ENCODE measurements around the gene MINDY3. TPM values are rescaled to one million over a fixed set of nuclear protein-coding genes. Genes with fewer than 3 reads are reported as not detected.
"Not testable (repeated sequence)": the region's sequence is repeated elsewhere in the genome, so short reads cannot be mapped to it uniquely, and the experiment has no call there.

The MINDY3 gene
- total RNA-seq, 2 experiments from 2014 or later: 11.5 to 12.8 TPM

DNA sequence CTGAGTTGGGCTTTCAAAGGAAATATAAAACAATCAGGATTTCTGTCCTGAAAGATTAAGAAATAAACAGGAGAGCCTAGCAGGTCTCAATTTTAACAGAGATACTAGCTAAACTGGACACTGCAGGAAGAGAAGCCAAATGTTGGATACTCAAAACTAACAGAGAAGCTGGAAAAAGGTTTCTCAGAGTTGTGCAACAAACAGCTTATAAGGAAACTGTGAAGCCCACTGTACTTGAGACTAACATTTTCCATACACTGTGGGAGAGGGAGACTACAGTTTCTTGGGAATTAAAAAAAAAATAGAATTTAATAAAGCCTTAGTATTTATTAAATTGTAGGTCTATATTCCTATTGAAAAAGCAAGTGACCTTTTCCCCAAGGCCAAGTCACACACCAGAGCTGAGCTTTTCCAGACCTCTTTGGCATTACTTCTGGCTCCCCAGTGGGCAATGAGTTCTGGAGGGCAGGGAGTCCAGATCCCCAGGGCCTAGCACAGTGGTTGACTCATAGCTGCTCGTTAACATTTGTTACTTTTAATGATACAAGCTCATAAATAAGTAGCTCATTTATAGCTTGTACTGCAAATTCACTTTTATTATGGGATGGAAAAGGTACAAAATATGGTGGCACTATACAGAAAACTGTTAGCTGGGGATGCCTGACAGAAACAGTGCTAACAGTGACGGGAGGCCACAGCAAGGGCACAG is 68.3 kb downstream of the MINDY3 start:
- no peaks in the 10 kb centered on the region for H3K27me3 Mint-ChIP-seq
- H3K27ac Mint-ChIP-seq: no peak overlapping the region
- no peaks in the 10 kb centered on the region for H3K9me3 Mint-ChIP-seq (ENCODE audit: low read depth)
- DNase-seq (no peak), ATAC-seq (no peak)
- intact Hi-C loops (cut with DNase I, micrococcal nuclease): no loop called here
- peaks cover 48% of the 10 kb centered on the region for H3K36me3 Mint-ChIP-seq (ENCODE audit: low read depth)
- POLR2A ChIA-PET: no interaction called here
- peaks cover 6% of the 10 kb centered on the region for H3K4me1 Mint-ChIP-seq
- CTCF ChIA-PET: interaction anchor here (1.6 kb wide), 1 partner anchor 11 kb away, joined by 4 read pairs; no protein-coding TSS in a partner anchor
- H3K4me3 Mint-ChIP-seq: no peak overlapping the region

DNA sequence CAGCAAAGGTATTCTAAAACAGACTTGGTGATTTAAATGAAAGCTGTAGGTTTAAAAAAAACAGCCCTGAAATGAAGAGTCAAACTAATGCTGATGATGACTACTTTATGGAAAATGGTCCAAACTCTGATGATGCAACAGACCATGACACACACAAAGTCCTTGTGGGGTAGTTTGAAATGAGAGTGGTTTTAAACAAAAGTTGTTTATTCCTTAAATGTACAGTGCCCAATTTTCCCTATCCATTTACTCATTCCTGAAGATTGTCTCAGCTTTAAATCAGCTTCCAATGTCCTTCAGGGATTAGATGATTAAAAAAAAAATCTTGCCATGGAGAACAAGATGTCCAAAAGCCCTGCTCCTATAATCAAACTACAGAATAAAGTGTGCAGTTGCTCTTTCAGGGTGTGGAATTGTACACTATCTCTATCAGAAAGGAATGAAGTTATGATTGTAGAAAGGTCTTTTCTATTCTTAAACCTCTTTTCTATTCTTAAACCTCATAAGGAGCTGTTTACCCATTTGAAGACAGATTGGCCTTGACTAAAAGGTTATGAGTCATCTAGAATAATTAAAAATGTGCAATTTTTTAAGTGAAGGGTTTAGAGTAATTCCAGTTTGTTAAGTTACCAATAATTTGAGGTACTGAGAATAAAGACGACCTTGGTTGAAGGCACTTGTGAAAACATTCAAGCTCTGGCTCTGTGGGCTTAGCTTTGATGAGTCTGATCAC is 70.3 kb downstream of the MINDY3 start:
- ChIA-PET POLR2A (interaction anchor here (0.6 kb wide), 1 partner anchor 37 kb away, joined by 3 read pairs; no protein-coding TSS in a partner anchor), CTCF (no interaction called here)
- intact Hi-C loops (cut with DNase I, micrococcal nuclease): no loop called here
- Mint-ChIP-seq H3K4me1 (peaks cover 3% of the 10 kb centered on the region), H3K36me3 (ENCODE audit: low read depth) (peaks cover 53% of the 10 kb centered on the region), H3K4me3 (no peak overlapping the region), H3K9me3 (ENCODE audit: low read depth) (no peaks in the 10 kb centered on the region), H3K27me3 (no peaks in the 10 kb centered on the region), H3K27ac (no peak overlapping the region)
- DNase-seq: no peak
- no peak for ATAC-seq

DNA sequence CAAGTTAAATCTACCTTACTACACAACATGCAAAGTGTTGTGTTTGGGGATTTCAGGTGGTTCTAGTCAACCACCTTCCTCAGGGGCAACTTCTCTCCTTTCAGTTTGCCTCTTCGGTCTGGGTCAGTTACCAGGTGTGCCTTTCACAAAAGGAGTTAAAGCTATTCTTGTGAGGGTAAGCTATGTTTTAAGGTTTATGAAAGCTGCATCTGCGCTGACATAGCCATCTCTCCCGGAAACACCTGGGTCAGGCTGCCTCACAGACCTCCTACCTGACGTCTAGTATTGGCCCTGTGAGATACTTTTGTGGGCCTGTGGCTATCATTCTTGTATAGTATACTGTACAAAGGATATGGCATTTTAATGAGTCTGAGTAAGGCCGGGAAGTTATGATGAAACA is 72.9 kb downstream of the MINDY3 start:
- no peak overlapping the region for H3K4me3 Mint-ChIP-seq
- ChIA-PET CTCF (no interaction called here), POLR2A (no interaction called here)
- H3K36me3 Mint-ChIP-seq (ENCODE audit: low read depth): peaks cover 60% of the 10 kb centered on the region
- DNase-seq: no peak
- no peaks in the 10 kb centered on the region for H3K27me3 Mint-ChIP-seq
- ATAC-seq: no peak
- peaks cover 3% of the 10 kb centered on the region for H3K4me1 Mint-ChIP-seq
- H3K27ac Mint-ChIP-seq: no peak overlapping the region
- H3K9me3 Mint-ChIP-seq (ENCODE audit: low read depth): no peaks in the 10 kb centered on the region
- intact Hi-C loops (cut with DNase I, micrococcal nuclease): no loop called here

DNA sequence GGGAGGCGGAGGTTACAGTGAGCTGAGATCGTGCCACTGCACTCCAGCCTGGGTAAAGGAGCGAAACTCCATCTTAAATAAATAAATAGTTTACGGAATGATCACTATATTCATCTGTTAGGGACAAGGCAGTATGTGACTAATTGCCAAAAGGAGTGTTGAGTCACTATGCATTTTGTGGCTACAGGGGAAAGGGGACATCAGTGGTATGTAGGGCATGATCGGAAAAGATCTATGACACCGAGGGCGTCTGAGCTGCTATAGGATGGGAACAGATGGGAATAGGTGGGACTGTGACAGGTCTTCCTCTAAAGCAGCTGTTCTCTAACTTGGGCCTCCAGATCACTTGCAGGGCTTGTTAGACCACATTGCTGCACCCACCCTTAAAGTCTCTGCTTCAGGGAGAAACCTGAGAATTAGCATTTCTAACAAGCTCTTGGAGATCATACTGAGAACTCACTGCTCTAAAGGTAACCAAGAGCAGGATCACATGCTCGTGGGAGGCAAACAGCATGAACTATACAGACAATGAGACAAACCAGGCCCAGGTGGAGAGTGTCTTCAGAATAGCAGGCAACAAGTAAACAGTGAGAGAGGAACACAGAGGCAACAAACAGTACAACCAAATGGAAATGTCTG is 75.5 kb downstream of the MINDY3 start:
- H3K9me3 Mint-ChIP-seq (ENCODE audit: low read depth): no peaks in the 10 kb centered on the region
- POLR2A ChIA-PET: no interaction called here
- peaks cover 1% of the 10 kb centered on the region for H3K4me1 Mint-ChIP-seq
- H3K27ac Mint-ChIP-seq: no peak overlapping the region
- H3K27me3 Mint-ChIP-seq: no peaks in the 10 kb centered on the region
- intact Hi-C loops (cut with DNase I, micrococcal nuclease): no loop called here
- peaks cover 55% of the 10 kb centered on the region for H3K36me3 Mint-ChIP-seq (ENCODE audit: low read depth)
- CTCF ChIA-PET: no interaction called here
- no peak for ATAC-seq
- DNase-seq: no peak
- H3K4me3 Mint-ChIP-seq: no peak overlapping the region

DNA sequence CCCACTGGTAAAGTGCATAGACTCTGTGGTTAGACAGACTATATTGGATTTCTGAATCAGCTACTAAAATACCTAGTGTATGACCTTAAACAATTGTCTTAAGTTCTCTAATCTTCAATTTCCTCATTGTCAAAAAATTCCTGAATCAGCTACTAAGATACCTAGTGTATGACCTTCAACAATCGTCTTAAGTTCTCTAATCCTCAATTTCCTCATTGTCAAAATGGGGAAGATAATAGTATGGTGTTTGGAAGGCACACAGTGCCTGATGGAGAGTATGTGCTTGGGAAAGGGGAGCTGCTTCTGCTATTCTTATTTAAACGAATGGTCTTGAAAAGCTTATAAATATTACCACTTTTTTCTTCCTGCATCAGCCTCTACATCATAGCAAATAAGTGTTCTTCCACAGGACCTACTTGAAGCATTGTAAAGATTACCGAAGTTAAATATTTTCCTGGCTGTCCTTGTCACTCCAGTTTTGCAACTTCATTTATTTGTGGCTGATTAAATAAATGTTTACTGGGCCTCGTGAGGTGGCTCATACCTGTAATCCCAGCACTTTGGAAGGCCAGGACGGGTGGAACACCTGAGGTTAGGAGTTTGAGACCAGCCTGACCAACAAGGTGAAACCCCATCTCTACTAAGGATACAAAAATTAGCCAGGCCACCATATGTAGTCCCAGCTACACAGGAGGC is 76.2 kb downstream of the MINDY3 start:
- ChIA-PET CTCF (no interaction called here), POLR2A (interaction anchor here (0.6 kb wide), 1 partner anchor 54 kb away, joined by 4 read pairs; no protein-coding TSS in a partner anchor)
- intact Hi-C loops (cut with DNase I, micrococcal nuclease): no loop called here
- Mint-ChIP-seq H3K27ac (no peak overlapping the region), H3K36me3 (ENCODE audit: low read depth) (peaks cover 57% of the 10 kb centered on the region), H3K9me3 (ENCODE audit: low read depth) (no peaks in the 10 kb centered on the region), H3K4me3 (no peak overlapping the region), H3K4me1 (no peaks in the 10 kb centered on the region), H3K27me3 (no peaks in the 10 kb centered on the region)
- no peak for DNase-seq
- ATAC-seq: no peak

DNA sequence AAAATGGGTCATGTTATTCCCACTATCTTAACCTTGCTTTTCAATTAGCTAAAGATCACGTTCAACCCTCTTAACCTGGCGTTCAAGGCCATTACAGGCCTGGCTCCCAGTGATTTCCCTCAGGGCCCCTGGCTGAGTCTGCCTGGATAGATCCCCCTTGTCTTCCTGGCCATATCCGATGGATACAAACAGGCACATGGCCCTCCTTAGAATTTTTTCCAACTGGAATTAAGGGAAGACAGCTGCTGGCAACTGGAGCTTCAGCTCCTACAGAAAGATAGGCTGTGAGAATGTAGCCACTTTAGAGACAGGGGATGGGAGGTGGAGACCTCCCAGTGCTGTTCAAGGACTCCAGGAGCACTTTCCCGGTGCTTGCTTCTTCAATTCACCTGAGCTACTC is 77.5 kb downstream of the MINDY3 start:
- Mint-ChIP-seq H3K4me1 (no peaks in the 10 kb centered on the region), H3K4me3 (no peak overlapping the region), H3K36me3 (ENCODE audit: low read depth) (peaks cover 63% of the 10 kb centered on the region), H3K27ac (no peak overlapping the region), H3K27me3 (no peaks in the 10 kb centered on the region), H3K9me3 (ENCODE audit: low read depth) (peaks cover 5% of the 10 kb centered on the region)
- DNase-seq (no peak), ATAC-seq (no peak)
- intact Hi-C loops (cut with DNase I, micrococcal nuclease): no loop called here
- ChIA-PET POLR2A (no interaction called here), CTCF (no interaction called here)

DNA sequence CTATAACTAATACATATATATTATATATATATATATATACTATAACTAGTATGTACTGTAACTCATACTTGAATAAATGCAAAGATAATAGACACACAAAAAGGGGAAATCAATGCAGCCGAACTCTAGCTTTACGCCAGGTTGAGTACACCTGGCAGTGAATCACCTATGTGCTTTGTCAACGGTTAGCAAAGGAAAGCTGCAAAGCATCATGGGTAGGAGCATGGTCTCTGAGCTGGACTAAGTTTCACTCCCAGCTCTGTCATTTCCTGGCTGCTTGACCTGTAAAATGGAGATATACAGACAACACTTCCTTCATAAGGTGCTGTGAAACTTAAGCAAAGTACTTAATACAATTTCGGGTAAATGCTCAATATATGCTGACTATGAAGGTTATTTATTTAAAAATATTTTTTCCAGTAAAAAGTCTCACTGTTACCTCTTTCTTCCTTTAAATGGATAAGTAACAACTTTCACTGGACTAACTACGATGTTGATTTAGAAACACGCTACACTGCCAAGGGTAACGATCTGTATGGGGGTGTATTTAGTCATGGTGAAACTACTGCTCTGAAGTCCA is 78.8 kb downstream of the MINDY3 start:
- ATAC-seq (no peak), DNase-seq (no peak)
- ChIA-PET POLR2A (no interaction called here), CTCF (interaction anchor here (1.0 kb wide), 1 partner anchor 11 kb away, joined by 4 read pairs; no protein-coding TSS in a partner anchor)
- peaks cover 63% of the 10 kb centered on the region for H3K36me3 Mint-ChIP-seq (ENCODE audit: low read depth)
- peaks cover 9% of the 10 kb centered on the region for H3K9me3 Mint-ChIP-seq (ENCODE audit: low read depth)
- no peaks in the 10 kb centered on the region for H3K4me1 Mint-ChIP-seq
- no peak overlapping the region for H3K27ac Mint-ChIP-seq
- H3K27me3 Mint-ChIP-seq: no peaks in the 10 kb centered on the region
- H3K4me3 Mint-ChIP-seq: no peak overlapping the region
- intact Hi-C loops (cut with DNase I, micrococcal nuclease): no loop called here

DNA sequence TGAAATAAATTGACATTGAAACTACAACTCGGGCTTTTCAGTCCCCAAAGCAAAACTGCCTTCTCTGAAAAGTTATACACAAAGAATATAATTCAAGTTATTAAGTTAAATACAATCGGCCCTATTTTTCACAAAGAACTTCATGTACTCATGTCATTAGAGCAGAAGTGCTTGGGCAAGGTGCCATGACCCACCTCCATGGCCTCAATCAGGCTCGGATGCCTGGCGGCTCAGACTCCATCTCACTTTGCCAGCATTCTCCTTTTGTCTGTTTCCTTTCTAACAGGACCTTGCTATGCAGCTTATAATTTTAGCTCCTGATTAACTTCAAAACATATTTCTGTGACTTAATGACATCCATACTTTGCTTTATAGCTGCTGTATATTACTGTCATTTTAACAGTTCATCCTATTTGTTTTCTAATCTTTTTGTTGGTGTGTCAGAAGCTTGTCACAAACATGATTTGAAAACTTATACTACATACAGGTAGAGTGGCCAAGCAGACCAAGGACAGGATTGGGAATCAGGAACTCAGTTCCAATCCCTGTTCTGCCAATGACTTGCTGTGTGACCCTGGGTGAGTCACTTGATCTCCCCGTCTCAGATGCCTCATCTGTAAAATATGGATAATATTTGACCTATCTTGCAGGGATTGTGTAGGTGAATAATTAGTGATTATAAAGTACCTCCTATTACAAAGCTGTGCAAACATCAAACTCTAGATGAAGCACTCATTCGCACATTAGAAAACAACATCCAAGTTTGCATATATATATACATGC is 79.8 kb downstream of the MINDY3 start:
- Mint-ChIP-seq H3K27me3 (no peaks in the 10 kb centered on the region), H3K4me1 (no peaks in the 10 kb centered on the region), H3K9me3 (ENCODE audit: low read depth) (peaks cover 9% of the 10 kb centered on the region), H3K4me3 (no peak overlapping the region), H3K27ac (no peak overlapping the region), H3K36me3 (ENCODE audit: low read depth) (peaks cover 65% of the 10 kb centered on the region)
- CTCF ChIA-PET: interaction anchor here (0.7 to 1.0 kb wide), 2 partner anchors 12 to 97 kb away, joined by 3 to 4 read pairs; no protein-coding TSS in a partner anchor
- DNase-seq (no peak), ATAC-seq (no peak)
- POLR2A ChIA-PET: no interaction called here
- intact Hi-C loops (cut with DNase I, micrococcal nuclease): no loop called here

DNA sequence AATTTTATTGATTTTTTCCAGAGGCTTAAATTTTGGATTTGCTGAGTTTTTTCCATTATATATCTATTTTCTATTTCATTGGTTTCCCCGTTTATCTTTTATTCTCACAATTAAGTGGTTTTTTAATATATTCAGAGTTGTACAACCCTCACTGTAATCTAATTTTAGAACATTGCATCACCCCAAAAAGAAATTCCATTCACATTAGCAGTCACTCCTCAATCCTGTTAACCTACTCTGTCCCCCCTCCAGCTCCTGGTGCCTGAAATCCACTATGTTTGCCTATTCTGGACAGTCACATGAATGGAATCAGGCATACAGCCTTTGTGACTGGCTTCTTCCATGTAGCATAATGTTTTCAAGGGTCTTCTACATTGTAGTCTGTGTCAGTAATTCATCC is 84.8 kb downstream of the MINDY3 start:
- peaks cover 51% of the 10 kb centered on the region for H3K36me3 Mint-ChIP-seq (ENCODE audit: low read depth)
- intact Hi-C loops (cut with DNase I, micrococcal nuclease): no loop called here
- DNase-seq: no peak
- ChIA-PET POLR2A (no interaction called here), CTCF (no interaction called here)
- ATAC-seq: no peak
- no peaks in the 10 kb centered on the region for H3K4me1 Mint-ChIP-seq
- H3K27ac Mint-ChIP-seq: no peak overlapping the region
- H3K9me3 Mint-ChIP-seq (ENCODE audit: low read depth): peaks cover 13% of the 10 kb centered on the region
- H3K27me3 Mint-ChIP-seq: no peaks in the 10 kb centered on the region
- no peak overlapping the region for H3K4me3 Mint-ChIP-seq

DNA sequence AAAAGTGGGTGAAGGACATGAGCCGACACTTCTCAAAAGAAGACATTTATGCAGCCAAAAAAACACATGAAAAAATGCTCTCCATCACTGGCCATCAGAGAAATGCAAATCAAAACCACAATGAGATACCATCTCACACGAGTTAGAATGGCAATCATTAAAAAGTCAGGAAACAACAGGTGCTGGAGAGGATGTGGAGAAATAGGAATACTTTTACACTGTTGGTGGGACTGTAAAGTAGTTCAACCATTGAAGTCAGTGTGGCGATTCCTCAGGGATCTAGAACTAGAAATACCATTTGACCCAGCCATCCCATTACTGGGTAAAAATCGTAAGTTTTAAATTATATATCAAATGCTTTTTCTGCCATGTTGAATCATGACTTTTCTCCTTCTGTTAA is 85.8 kb downstream of the MINDY3 start:
- H3K27me3 Mint-ChIP-seq: not testable (repeated sequence)

More for the DNA sequence above, 85.8 kb downstream of the MINDY3 start:
- CTCF ChIA-PET; ATAC-seq; DNase-seq; H3K4me1 Mint-ChIP-seq; H3K4me3 Mint-ChIP-seq; intact Hi-C loops (cut with DNase I, micrococcal nuclease); H3K27ac Mint-ChIP-seq; POLR2A ChIA-PET: not testable (repeated sequence)
- Mint-ChIP-seq H3K36me3 (ENCODE audit: low read depth) (peaks cover 46% of the 10 kb centered on the region), H3K9me3 (ENCODE audit: low read depth) (peaks cover 13% of the 10 kb centered on the region)
